DND-41 (cell line): ENCODE measurements around the gene TMCC1.

ENCODE experiments used
- ATAC-seq: fragments of 200-7000 bp; cut with Tn5 transposase; 3 replicates; pipeline ENCODE4 v1.9.1; 2021; ENCODE audit warnings: low read depth; ENCODE audit not compliant: insufficient read depth
- DNase-seq: peaks from one replicate; pipeline ENCODE4 v3.0.0-alpha.2; 2020
- H2AFZ ChIP-seq: 2 replicates; pipeline ENCODE4 v1.6.0; 2012; ENCODE audit warnings: low read depth, low read length
- H3K27ac ChIP-seq: 2 replicates; pipeline ENCODE4 v1.5.1; 2012; ENCODE audit warnings: low read length, inconsistent platforms
- H3K27me3 ChIP-seq: fragments of 200-600 bp; sonication (generic); 2 replicates; pipeline ENCODE4 v1.6.0; 2012; ENCODE audit warnings: low read length, mild to moderate bottlenecking, inconsistent platforms; ENCODE audit not compliant: insufficient read depth, poor library complexity
- H3K36me3 ChIP-seq: 2 replicates; pipeline ENCODE4 v1.5.1; 2012; ENCODE audit warnings: low read length, inconsistent platforms; ENCODE audit not compliant: insufficient read depth
- H3K4me1 ChIP-seq: 2 replicates; pipeline ENCODE4 v1.5.1; 2012; ENCODE audit warnings: mild to moderate bottlenecking, low read length; ENCODE audit not compliant: insufficient read depth
- H3K4me2 ChIP-seq: 2 replicates; pipeline ENCODE4 v1.6.0; 2012; ENCODE audit warnings: mild to moderate bottlenecking, moderate library complexity, low read length, inconsistent platforms; ENCODE audit not compliant: insufficient read depth
- H3K4me3 ChIP-seq, 2 experiments: fragments of 200-600 bp in 1 of 2; shearing (Covaris generic) in 1 of 2; 2 replicates each; pipeline ENCODE4 v1.5.1; 2012 to 2016; ENCODE audit warnings: inconsistent platforms in 2 of 2, low read length in 2 of 2, mild to moderate bottlenecking in 2 of 2, low read depth in 1 of 2, moderate library complexity in 1 of 2
- H3K79me2 ChIP-seq: 2 replicates; pipeline ENCODE4 v1.6.0; 2012; ENCODE audit warnings: low read length, inconsistent platforms; ENCODE audit not compliant: insufficient read depth
- H3K9ac ChIP-seq: 2 replicates; pipeline ENCODE4 v1.6.0; 2012; ENCODE audit warnings: low read depth, mild to moderate bottlenecking, inconsistent platforms, low read length, moderate library complexity
- H3K9me3 ChIP-seq: 2 replicates; pipeline ENCODE4 v1.5.1; 2012; ENCODE audit warnings: low read length, moderate library complexity, mild to moderate bottlenecking, inconsistent platforms; ENCODE audit not compliant: insufficient read depth, severe bottlenecking
- H4K20me1 ChIP-seq: 2 replicates; pipeline ENCODE4 v1.6.0; 2012; ENCODE audit warnings: low read length; ENCODE audit not compliant: insufficient read depth
- CTCF ChIP-seq: IDR thresholded peaks from 2 replicates; pipeline ENCODE4 v1.5.1; 2012; ENCODE audit warnings: borderline replicate concordance, low read length, moderate library complexity, mild to moderate bottlenecking; ENCODE audit not compliant: poor library complexity, severe bottlenecking; ENCODE audit errors: extremely low read depth
- EZH2 ChIP-seq: IDR thresholded peaks from 3 replicates; pipeline ENCODE4 v1.6.1; 2012; ENCODE audit warnings: borderline replicate concordance, low read depth, mild to moderate bottlenecking, moderate library complexity, low read length, inconsistent platforms; ENCODE audit not compliant: severe bottlenecking

The TMCC1 gene

GRCh38 chr3:129749692-129750091 is 143.8 kb downstream of the TMCC1 start:
- Histone ChIP-seq H3K9ac (no peak overlapping the region), H3K4me2 (no peak overlapping the region), H3K4me3 (no peak overlapping the region), H3K36me3 (0 out of 2 replicates have a peak, but pooled peaks cover 2% of the 10 kb centered on the region), H3K4me1 (no peaks in the 10 kb centered on the region), H3K9me3 (peaks cover 12% of the 10 kb centered on the region), H2AFZ (no peak overlapping the region), H3K27me3 (no peaks in the 10 kb centered on the region), H4K20me1 (0 out of 2 replicates have a peak, but pooled peaks cover 3% of the 10 kb centered on the region), H3K27ac (no peak overlapping the region), H3K79me2 (peaks cover 10% of the 10 kb centered on the region; the same call in 1 of the 2 replicates)
- TF ChIP-seq EZH2 = no peak
- no peak for TF ChIP-seq CTCF
- DNase-seq (no peak), ATAC-seq (no peak)

- Histone ChIP-seq H3K36me3 (0 out of 2 replicates have a peak, but pooled peaks cover 2% of the 10 kb centered on the region), H3K79me2 (peaks cover 8% of the 10 kb centered on the region; the same call in 1 of the 2 replicates)
Observed at GRCh38 chr3:129747992-129748391, 145.5 kb downstream of the TMCC1 start.

GRCh38 chr3:129747136-129747535 is 146.4 kb downstream of the TMCC1 start:
- no peaks in the 10 kb centered on the region for H3K4me1 ChIP-seq
- no peaks in the 10 kb centered on the region for H3K27me3 ChIP-seq
- H2AFZ ChIP-seq = no peak overlapping the region
- H3K4me3 ChIP-seq = no peak overlapping the region
- H3K36me3 ChIP-seq = no peaks in the 10 kb centered on the region
- no peaks in the 10 kb centered on the region for H3K9me3 ChIP-seq
- TF ChIP-seq CTCF = no peak
- no peak for TF ChIP-seq EZH2
- no peak overlapping the region for H3K4me2 ChIP-seq
- no peak overlapping the region for H3K9ac ChIP-seq
- ATAC-seq (no peak), DNase-seq (no peak)
- 0 out of 2 replicates have a peak, but pooled peaks cover 2% of the 10 kb centered on the region for H3K79me2 ChIP-seq
- H3K27ac ChIP-seq = no peak overlapping the region
- H4K20me1 ChIP-seq = peaks cover 3% of the 10 kb centered on the region; the same call in 1 of the 2 replicates

More at GRCh38 chr3:129747992-129748391, 145.5 kb downstream of the TMCC1 start:
- Histone ChIP-seq H2AFZ (no peak overlapping the region), H3K4me2 (no peak overlapping the region), H3K27ac (no peak overlapping the region), H4K20me1 (peaks cover 3% of the 10 kb centered on the region; the same call in 1 of the 2 replicates), H3K27me3 (no peaks in the 10 kb centered on the region), H3K9me3 (peaks cover 5% of the 10 kb centered on the region), H3K9ac (no peak overlapping the region), H3K4me1 (no peaks in the 10 kb centered on the region), H3K4me3 (no peak overlapping the region)
- no peak for DNase-seq
- no peak for ATAC-seq
- TF ChIP-seq EZH2 = no peak
- no peak for TF ChIP-seq CTCF

- H3K4me1 ChIP-seq = no peaks in the 10 kb centered on the region
- H3K79me2 ChIP-seq = 0 out of 2 replicates have a peak, but pooled peaks cover 2% of the 10 kb centered on the region
- no peaks in the 10 kb centered on the region for H3K27me3 ChIP-seq
- H3K9me3 ChIP-seq = no peaks in the 10 kb centered on the region
- no peaks in the 10 kb centered on the region for H3K36me3 ChIP-seq
- no peak overlapping the region for H3K27ac ChIP-seq
- H2AFZ ChIP-seq = no peak overlapping the region
- no peak overlapping the region for H3K4me2 ChIP-seq
- no peak for TF ChIP-seq CTCF
- TF ChIP-seq EZH2 = no peak
- no peak overlapping the region for H3K9ac ChIP-seq
- DNase-seq (no peak), ATAC-seq (no peak)
- peaks cover 3% of the 10 kb centered on the region; the same call in 1 of the 2 replicates for H4K20me1 ChIP-seq
- H3K4me3 ChIP-seq = no peak overlapping the region
Observed at GRCh38 chr3:129746629-129747028, 146.9 kb downstream of the TMCC1 start.
